HG02571 (cell line): ENCODE results near the gene DHTKD1.
"Not testable (repeated sequence)": the region's sequence is repeated elsewhere in the genome, so short reads cannot be mapped to it uniquely, and the experiment has no call there.

Source experiments
- ATAC-seq: cut with Tn5 transposase; IDR thresholded peaks from one replicate; pipeline ENCODE4 v1.9.1; 2021; ENCODE audit warnings: mild to moderate bottlenecking, moderate library complexity; ENCODE audit not compliant: unreplicated experiment

The DHTKD1 gene

DNA sequence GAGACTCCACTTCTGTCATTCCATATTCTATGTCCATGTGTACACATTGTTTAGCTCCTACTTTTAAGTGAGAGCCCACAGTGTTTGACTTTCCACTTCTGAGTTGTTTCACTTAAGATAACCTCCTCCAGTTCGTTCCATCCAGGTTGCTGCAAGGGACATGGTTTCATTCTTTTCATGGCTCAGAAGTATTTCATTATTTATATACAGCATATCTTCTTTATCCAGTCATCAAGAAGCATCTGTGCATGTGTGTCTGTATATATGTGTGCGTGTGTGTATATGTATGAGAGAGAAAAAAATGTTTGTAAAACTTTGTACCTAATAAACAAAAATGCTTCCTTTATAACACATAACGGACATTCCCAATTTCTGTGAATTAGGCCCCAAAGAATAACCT lies 66.9 kb downstream of the DHTKD1 start:
- ATAC-seq = no peak

DNA sequence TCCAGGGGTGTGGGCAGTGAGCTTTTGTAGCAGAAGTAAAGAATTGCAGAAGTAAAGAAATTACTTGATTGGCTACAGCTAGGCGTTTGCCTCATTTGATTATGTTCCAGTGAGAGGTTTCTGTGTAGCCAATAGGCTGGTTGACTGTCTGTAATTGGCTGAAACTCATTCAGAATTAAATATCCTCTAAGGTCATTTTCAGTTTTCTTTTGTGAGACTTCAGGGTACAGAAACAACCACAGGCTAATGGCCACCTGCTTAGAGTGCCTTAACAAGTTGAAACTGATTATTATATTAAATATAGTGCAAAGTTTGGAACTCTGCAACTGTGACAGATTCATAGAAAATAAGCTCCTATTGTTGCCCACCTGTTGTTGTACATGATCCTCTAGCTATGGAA lies 71.3 kb downstream of the DHTKD1 start:
- no peak for ATAC-seq

DNA sequence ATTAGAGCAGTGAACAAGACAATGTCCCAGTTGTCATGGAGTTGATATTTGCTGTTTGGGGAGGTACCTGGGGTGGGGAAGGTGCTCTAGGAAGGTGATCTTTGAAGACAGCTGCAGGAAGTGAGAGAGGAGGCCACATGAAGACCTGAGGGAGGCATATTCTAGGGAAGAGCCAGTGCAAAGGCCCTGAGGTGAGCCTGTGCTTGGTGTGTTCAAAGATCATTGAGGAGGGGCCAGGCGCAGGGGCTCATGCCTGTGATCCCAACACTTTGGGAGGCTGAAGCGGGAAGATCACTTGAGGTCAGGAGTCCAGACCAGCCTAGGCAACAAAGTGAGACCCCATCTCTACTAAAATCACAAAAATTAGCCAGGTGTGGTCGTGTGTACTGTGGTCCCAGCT lies 75.8 kb downstream of the DHTKD1 start:
- ATAC-seq = no peak

DNA sequence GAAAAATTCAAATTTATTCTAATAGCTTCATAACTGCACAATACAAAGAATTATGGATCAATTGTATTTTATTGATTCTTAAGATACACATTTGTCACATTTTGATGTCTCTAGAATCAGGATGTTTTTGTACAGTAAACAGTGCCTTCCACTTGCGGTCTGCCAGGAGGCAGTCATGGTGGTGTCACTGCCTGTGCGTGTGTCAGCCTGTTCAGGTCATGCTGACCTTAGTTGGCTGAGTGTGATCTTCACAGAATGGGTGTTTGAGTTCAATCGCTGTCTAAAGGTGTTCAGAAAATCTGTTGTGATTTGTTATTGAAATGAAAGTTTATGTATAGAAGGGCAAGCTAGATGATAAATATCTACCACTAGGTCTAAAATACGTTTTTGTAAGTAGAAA lies 81.4 kb downstream of the DHTKD1 start:
- no peak for ATAC-seq

DNA sequence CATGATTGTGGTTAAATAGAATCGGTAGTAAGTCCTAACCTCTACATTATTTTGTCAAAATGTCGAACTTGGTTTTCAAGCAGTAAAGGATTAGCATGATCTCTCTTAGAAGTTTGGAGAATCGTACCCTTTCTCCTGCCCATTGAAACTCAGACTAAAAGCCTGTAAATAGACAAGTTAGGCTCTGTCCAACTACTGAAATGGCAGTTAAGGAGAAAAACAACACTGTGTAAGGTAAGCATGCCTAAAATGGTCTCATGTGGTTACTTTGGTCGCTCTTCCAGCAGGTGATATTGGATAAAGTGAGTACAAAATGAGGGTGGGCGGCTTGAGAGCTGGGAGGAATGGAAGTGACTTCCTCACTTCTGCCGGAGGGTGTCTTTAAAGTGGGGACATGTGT lies 85.8 kb downstream of the DHTKD1 start:
- no peak for ATAC-seq

DNA sequence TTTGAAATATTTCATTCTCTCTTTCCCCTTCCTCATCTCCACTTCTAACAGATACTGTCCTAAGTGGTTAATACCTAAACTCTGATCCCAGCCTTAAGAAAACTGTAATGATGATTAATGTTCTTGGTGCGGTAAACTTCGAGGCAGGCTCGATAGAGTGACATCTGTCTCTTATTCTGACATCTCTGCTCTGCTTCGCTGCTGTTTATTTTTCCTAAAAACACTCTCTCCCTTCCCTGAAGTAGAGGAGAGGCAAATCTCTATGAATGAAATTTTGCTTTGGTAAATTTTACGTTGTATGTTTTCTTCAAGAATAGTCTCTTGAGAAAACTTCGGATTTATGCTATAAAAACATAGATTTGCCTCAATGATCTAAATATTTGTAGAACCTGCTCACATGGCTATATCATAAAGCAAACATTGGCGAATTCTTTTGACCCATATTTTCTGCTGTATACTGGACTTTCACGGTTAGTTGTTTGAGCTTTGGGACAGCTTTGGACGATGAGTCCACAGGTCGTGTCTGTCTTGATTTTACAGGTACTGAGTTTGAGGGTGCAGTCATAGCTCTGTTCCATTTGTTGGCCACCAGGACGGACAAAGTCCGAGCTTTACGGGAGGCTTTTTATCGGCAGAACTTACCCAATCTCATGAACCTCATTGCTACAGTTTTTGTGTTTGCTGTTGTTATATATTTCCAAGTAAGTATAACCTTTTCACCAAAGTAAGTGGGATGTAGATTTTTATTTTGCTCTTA lies 87.8 kb downstream of the DHTKD1 start:
- ATAC-seq = no peak

DNA sequence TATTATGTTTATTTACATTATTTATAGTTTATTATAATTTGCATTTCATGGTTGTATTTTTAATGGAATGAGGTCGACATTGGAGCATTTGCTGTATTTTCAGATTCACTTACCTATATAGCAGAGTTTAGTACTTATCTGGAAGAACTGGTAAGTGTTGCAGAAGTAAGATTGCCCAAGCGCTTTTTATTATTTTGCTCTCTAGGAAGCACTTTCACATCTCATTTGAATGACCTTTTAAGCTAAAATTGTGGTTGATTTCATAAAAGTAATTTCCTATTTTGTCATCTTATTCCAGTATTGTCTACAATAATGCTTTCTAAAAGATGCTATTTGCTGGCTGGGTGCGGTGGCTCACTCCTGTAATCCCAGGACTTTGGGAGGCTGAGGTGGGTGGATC lies 89.4 kb downstream of the DHTKD1 start:
- ATAC-seq = no peak

DNA sequence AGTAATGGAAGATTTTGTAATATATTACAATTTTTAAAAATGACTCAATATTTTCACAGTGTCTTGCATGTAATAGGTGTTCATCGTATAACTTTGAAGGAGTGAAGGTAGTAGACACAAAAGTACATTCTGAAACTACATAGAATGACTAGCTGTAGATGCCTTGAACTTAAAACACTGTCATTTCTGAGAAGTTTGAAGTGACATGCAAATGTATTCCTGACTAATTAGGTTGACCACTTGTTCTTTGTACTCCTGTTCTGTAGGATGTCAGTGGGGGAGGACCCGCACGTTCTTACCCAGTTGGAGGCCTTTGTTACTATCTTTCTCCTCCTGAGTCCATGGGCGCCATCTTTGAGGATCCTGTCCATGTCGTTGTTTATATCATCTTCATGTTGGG lies 91.9 kb downstream of the DHTKD1 start:
- ATAC-seq = no peak

DNA sequence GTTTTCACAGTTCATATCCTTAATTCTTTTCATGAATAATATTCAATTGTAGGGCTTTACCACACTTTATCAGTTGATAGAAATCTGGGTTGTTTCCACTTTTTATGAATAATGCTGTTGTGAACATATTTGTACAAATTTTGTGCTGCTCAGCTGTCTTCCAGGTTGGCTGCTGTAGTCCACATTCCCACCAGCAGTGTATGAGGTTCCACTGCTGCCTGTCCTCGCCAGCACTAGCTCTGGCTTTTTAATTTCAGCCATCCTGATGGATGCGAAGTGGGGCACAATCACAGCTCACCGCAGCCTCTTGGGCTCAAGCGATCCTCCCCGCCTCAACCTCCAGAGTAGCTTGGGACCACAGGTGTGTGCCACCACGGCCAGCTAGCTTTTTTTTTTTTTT lies 94.2 kb downstream of the DHTKD1 start:
- ATAC-seq = no peak

DNA sequence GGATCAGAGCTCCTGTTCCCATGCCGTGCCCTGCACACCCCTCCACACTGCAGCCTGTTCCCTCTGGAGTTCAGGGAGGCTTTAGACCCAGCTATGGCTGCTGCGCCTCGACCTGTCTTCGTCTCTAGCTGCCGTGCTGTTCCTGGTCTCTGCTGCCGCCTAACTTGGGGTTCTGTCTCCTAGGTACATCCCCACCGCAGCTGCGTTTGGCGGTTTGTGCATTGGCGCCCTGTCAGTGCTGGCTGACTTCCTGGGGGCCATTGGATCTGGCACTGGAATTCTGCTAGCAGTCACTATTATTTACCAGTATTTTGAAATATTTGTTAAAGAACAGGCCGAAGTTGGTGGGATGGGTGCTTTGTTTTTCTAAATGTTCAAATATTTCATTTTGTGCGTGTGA lies 95.3 kb downstream of the DHTKD1 start:
- no peak for ATAC-seq

DNA sequence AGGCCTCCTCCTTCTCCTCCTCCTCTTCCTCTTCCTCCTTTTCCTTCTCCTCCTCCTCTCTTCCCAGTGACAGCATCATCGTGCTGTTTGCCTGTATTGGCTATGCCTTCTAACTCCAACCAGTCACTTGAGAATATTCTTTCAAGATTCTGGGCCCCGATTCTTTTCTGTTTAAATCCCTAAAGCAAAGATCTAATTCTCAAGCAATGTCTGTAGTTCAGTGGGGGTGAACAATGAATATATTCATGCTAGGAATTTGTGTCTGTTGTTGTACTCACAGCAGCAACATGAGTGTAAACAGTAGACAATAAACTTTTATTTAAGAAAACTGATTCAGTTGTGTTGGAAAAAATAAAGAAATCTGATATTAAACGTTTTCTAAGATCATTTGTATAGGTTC lies 96.3 kb downstream of the DHTKD1 start:
- ATAC-seq = no peak

DNA sequence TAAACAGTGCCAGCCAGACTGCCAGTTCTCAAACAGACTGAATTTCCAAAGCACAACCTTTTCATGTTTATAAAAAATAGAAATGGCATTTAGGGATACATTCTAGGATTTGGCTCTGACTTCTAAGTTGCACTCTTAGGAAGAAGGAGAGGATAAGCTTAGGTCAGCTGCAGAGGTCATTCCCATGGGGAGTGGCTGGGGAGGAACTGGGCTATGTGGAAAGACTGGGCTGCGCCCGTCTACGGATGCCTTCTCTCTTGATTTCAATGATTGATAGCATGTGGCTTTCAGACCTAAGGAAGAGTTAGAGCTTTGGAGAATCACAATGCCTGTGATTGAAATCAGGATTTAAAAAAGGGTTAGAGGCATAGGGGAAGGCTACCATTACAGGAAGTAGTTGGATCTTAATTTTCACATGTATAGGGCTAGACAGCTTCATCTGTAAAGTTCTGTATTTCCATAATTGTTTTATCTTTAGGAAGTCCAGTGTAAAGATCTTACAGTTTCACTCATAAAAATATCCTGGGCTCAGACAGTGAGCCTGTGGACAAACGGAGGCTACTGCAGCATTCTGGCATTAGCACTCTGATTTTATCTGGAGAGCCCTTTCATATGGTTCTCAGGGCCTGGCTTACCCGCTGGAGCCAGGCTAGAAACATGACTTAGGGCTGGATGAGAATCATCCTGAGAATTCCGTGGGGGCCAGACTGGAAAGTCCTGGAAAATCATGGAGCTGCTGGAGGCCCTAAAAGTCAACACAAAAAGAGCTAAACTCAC lies 97.4 kb downstream of the DHTKD1 start:
- no peak for ATAC-seq

DNA sequence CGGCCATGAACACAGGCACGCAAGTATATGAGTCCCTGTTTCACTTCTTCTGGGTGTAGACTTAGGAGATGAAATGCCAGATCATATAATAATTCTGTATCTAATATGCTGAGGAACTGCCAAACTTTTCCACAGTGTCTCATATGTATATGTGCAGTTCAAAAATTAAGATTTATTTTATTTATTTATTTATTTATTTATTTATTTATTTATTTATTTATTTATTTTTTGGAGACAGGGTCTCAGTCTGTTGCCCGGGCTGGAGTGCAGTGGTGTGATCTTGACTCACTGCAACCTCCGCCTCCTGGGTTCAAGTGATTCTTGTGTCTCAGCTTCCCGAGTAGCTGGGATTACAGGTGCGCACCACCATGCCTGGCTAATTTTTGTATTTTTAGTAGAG lies 102.8 kb downstream of the DHTKD1 start:
- ATAC-seq = not testable (repeated sequence)
